ENCODE results near the gene YY1AP1. TPM values are rescaled to one million over a fixed set of nuclear protein-coding genes. Genes with fewer than 3 reads are reported as not detected.
"Not testable (repeated sequence)": the region's sequence is repeated elsewhere in the genome, so short reads cannot be mapped to it uniquely, and the experiment has no call there.

YY1AP1 gene
- total and polyA plus RNA-seq, 2 donors (not counting 3 experiments of a cell fraction or from before 2014, with no cell fraction given): 42.3 to 46.4 TPM

DNA sequence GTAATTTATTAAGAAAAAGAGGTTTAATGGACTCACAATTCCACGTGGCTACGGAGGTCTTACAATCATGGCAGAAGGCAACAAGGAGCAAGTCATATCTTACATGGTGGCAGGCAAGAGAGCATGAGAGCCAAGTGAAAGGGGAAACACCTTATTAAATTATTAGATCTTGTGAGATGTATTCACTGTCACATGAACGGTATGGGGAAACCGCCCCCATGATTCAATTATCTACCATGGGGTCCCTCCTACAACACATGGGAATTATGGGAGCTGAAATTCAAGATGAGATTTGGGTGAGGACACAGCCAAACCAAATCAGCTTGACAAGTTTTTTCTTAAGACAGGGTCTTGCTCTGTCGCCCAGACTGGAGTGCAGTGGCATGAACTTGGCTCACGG lies 14.6 kb upstream of the YY1AP1 start:
- Histone ChIP-seq H3K4me3 (replicated peaks in 1 of 3; ENCODE audit: insufficient read depth in 1 of 3, low read depth in 1 of 3, low read length in 3 of 3) (no peak overlapping the region), H3K36me3 (ENCODE audit: control insufficient read depth in 2 of 2, extremely low read depth in 1 of 2, insufficient read depth in 2 of 2, low read length in 2 of 2) (no peaks in the 10 kb centered on the region), H3K79me2 (ENCODE audit: control insufficient read depth, insufficient read depth, low read length) (peaks cover 75% of the 10 kb centered on the region), H3K27me3 (ENCODE audit: control insufficient read depth in 2 of 2, insufficient read depth in 2 of 2, low read length in 2 of 2) (no peaks in the 10 kb centered on the region), H4K20me1 (replicated peaks; ENCODE audit: control insufficient read depth, extremely low read depth, insufficient read depth, low read length) (no peaks in the 10 kb centered on the region), H3K4me2 (ENCODE audit: insufficient read depth, low read length) (no peak overlapping the region), H3K9me1 (replicated peaks; ENCODE audit: control insufficient read depth, extremely low read depth, insufficient read depth, low read length) (no peaks in the 10 kb centered on the region), H3K9me3 (replicated peaks; ENCODE audit: control insufficient read depth, insufficient read depth, low read length) (no peaks in the 10 kb centered on the region), H3K27ac (ENCODE audit: insufficient read depth, low read depth, low read length) (no peak overlapping the region), H3K9ac (replicated peaks; ENCODE audit: extremely low read depth, insufficient read depth, low read length) (no peak overlapping the region), H2AFZ (ENCODE audit: low read depth, low read length) (no peak overlapping the region), H3K4me1 (ENCODE audit: control insufficient read depth, extremely low read depth, insufficient read depth, low read length) (no peaks in the 10 kb centered on the region)
- dilution Hi-C loops (cut with MboI; ENCODE audit: extremely low pct_ligation_motif_present, low sequenced_read_pairs): no loop called here
- TF ChIP-seq GATA2 (IDR thresholded peaks at IDR 0.05; ENCODE audit: insufficient read depth, insufficient read length, low read depth, low read length) (no peak), MYC (IDR thresholded peaks at IDR 0.05; ENCODE audit: low read depth, low read length) (no peak), POLR2A (IDR thresholded peaks at IDR 0.05; ENCODE audit: low read depth, low read length) (no peak), FOS (IDR thresholded peaks at IDR 0.05; ENCODE audit: borderline replicate concordance, insufficient read depth, low read length) (no peak), POLR2AphosphoS5 (IDR thresholded peaks at IDR 0.05; ENCODE audit: insufficient read depth, low read depth, low read length) (no peak), JUN (IDR thresholded peaks at IDR 0.05; ENCODE audit: borderline replicate concordance, insufficient read depth, insufficient read length, low read depth) (no peak), EZH2 (IDR thresholded peaks at IDR 0.05; ENCODE audit: borderline replicate concordance, low read depth, low read length, severe bottlenecking) (no peak)
- TF ChIP-seq, protein P1, sequence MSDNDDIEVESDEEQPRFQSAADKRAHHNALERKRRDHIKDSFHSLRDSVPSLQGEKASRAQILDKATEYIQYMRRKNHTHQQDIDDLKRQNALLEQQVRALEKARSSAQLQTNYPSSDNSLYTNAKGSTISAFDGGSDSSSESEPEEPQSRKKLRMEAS (IDR thresholded peaks at IDR 0.05; ENCODE audit: insufficient read depth, insufficient read length): no peak
- TF ChIP-seq, protein P2, sequence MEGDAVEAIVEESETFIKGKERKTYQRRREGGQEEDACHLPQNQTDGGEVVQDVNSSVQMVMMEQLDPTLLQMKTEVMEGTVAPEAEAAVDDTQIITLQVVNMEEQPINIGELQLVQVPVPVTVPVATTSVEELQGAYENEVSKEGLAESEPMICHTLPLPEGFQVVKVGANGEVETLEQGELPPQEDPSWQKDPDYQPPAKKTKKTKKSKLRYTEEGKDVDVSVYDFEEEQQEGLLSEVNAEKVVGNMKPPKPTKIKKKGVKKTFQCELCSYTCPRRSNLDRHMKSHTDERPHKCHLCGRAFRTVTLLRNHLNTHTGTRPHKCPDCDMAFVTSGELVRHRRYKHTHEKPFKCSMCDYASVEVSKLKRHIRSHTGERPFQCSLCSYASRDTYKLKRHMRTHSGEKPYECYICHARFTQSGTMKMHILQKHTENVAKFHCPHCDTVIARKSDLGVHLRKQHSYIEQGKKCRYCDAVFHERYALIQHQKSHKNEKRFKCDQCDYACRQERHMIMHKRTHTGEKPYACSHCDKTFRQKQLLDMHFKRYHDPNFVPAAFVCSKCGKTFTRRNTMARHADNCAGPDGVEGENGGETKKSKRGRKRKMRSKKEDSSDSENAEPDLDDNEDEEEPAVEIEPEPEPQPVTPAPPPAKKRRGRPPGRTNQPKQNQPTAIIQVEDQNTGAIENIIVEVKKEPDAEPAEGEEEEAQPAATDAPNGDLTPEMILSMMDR (IDR thresholded peaks at IDR 0.05; ENCODE audit: extremely low read depth in 1 of 2, insufficient read depth in 1 of 2, low read depth in 1 of 2, low read length in 2 of 2): no peak
- DNase-seq (ENCODE audit: low read depth, low spot score) (no peak), FAIRE-seq (no peak)
- BruUV-seq (replicated peaks): no TSS peak
- ChIA-PET CTCF (no interaction called here), POLR2A (no interaction called here)
- intact Hi-C loops (cut with micrococcal nuclease): no loop called here

DNA sequence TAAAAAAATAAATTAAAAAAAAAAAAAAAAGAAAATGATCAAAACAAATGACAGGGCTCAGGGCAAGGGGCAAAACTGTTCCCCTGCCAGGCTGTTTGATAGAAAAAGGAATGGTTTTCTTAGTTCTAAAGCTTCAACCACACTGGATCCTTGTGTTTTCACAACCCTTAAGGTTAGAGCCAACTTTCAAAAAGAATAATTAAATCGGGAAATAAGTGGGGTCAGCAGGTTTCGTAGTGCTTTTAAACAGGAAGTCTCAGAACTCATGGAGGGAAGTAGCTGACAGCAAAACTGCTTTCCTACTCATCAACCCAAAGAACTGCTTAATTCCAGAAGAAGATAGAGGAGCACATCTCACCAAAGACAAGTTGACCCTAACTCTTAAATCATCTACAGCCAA lies 13.1 kb upstream of the YY1AP1 start:
- POLR2A ChIA-PET; dilution Hi-C loops (cut with MboI; ENCODE audit: extremely low pct_ligation_motif_present, low sequenced_read_pairs); H3K4me3 ChIP-seq (replicated peaks in 1 of 3; ENCODE audit: insufficient read depth in 1 of 3, low read depth in 1 of 3, low read length in 3 of 3); H3K4me2 ChIP-seq (ENCODE audit: insufficient read depth, low read length); H3K27me3 ChIP-seq (ENCODE audit: control insufficient read depth in 2 of 2, insufficient read depth in 2 of 2, low read length in 2 of 2); H2AFZ ChIP-seq (ENCODE audit: low read depth, low read length); H3K9me3 ChIP-seq (replicated peaks; ENCODE audit: control insufficient read depth, insufficient read depth, low read length); H3K9ac ChIP-seq (replicated peaks; ENCODE audit: extremely low read depth, insufficient read depth, low read length); DNase-seq (ENCODE audit: low read depth, low spot score); H4K20me1 ChIP-seq (replicated peaks; ENCODE audit: control insufficient read depth, extremely low read depth, insufficient read depth, low read length); H3K27ac ChIP-seq (ENCODE audit: insufficient read depth, low read depth, low read length); intact Hi-C loops (cut with micrococcal nuclease); H3K36me3 ChIP-seq (ENCODE audit: control insufficient read depth in 2 of 2, extremely low read depth in 1 of 2, insufficient read depth in 2 of 2, low read length in 2 of 2); H3K9me1 ChIP-seq (replicated peaks; ENCODE audit: control insufficient read depth, extremely low read depth, insufficient read depth, low read length); H3K4me1 ChIP-seq (ENCODE audit: control insufficient read depth, extremely low read depth, insufficient read depth, low read length); BruUV-seq (replicated peaks): not testable (repeated sequence)
- peak; percentile 77 for FAIRE-seq
- CTCF ChIA-PET: interaction anchor here (1.2 kb wide), 1 partner anchor 27 kb away, joined by 5 read pairs; no protein-coding TSS in a partner anchor
- peaks cover 77% of the 10 kb centered on the region for H3K79me2 ChIP-seq (ENCODE audit: control insufficient read depth, insufficient read depth, low read length)

DNA sequence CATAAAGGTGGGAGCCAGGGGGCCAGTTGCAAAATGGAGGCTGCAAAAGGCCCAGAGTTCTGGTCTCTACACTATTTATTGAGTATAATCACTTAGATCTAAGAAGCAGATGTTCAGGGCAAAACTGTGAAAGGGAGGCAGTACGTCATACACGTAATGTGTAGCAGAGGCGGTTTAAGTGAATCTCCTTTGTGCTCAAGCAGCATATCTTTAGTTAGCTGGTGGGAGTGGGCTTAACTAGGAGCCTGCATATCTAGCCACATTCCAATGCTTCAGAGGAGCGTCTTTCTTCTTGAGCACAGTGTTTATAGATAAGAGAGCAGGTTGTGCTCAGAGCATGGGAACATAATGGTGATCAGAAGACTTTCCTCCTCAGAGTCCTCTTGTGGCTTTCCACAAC lies 10.5 kb upstream of the YY1AP1 start:
- CTCF ChIA-PET; H3K9ac ChIP-seq (replicated peaks; ENCODE audit: extremely low read depth, insufficient read depth, low read length); H3K9me3 ChIP-seq (replicated peaks; ENCODE audit: control insufficient read depth, insufficient read depth, low read length); H3K4me2 ChIP-seq (ENCODE audit: insufficient read depth, low read length); H3K36me3 ChIP-seq (ENCODE audit: control insufficient read depth in 2 of 2, extremely low read depth in 1 of 2, insufficient read depth in 2 of 2, low read length in 2 of 2); POLR2A ChIA-PET; H2AFZ ChIP-seq (ENCODE audit: low read depth, low read length); H3K9me1 ChIP-seq (replicated peaks; ENCODE audit: control insufficient read depth, extremely low read depth, insufficient read depth, low read length); BruUV-seq (replicated peaks); dilution Hi-C loops (cut with MboI; ENCODE audit: extremely low pct_ligation_motif_present, low sequenced_read_pairs); intact Hi-C loops (cut with micrococcal nuclease); H3K4me3 ChIP-seq (replicated peaks in 1 of 3; ENCODE audit: insufficient read depth in 1 of 3, low read depth in 1 of 3, low read length in 3 of 3); DNase-seq (ENCODE audit: low read depth, low spot score); H3K27ac ChIP-seq (ENCODE audit: insufficient read depth, low read depth, low read length); FAIRE-seq; H4K20me1 ChIP-seq (replicated peaks; ENCODE audit: control insufficient read depth, extremely low read depth, insufficient read depth, low read length); H3K4me1 ChIP-seq (ENCODE audit: control insufficient read depth, extremely low read depth, insufficient read depth, low read length); H3K27me3 ChIP-seq (ENCODE audit: control insufficient read depth in 2 of 2, insufficient read depth in 2 of 2, low read length in 2 of 2): not testable (repeated sequence)
- H3K79me2 ChIP-seq (ENCODE audit: control insufficient read depth, insufficient read depth, low read length): peaks cover 79% of the 10 kb centered on the region

All from endothelial cell of umbilical vein (primary cell).